ENCODE data around the gene R3HDM2. TPM values are rescaled to one million over a fixed set of nuclear protein-coding genes. Genes with fewer than 3 reads are reported as not detected.

The R3HDM2 gene
- total RNA-seq, 2 experiments from 2014 or later = 70.2 to 71.5 TPM

Other genes starting within 250 kb of the R3HDM2 start
- 1 to 10 TPM in 1 of 2 experiments, under 1 TPM in 1; 0.81 to 1.1 TPM for gene NXPH4, start 214.2 kb downstream of the R3HDM2 start, total RNA-seq
- 100 to 1,000 TPM; 224 to 244 TPM for gene SHMT2, start 201.3 kb downstream of the R3HDM2 start, total RNA-seq
- 1 to 10 TPM; 4.1 to 4.5 TPM for gene STAC3, start 179.9 kb downstream of the R3HDM2 start, total RNA-seq
- not detected for gene INHBC, start 3.7 kb upstream of the R3HDM2 start, total RNA-seq
- under 1 TPM in 1 of 2 experiments, not detected in 1; 0.08 TPM for gene INHBE, start 24.3 kb upstream of the R3HDM2 start, total RNA-seq
- gene GLI1, start 28.7 kb upstream of the R3HDM2 start, total RNA-seq = under 1 TPM; 0.30 to 0.48 TPM
- gene ARHGAP9, start 48.8 kb upstream of the R3HDM2 start, total RNA-seq = 100 to 1,000 TPM; 171 to 188 TPM
- gene MARS1, start 57.0 kb upstream of the R3HDM2 start, total RNA-seq = 100 to 1,000 TPM; 262 to 282 TPM
- 10 to 100 TPM; 19.1 to 22.7 TPM for gene DDIT3, start 89.5 kb upstream of the R3HDM2 start, total RNA-seq
- gene MBD6, start 91.8 kb upstream of the R3HDM2 start, total RNA-seq = 10 to 100 TPM; 71.7 to 73.4 TPM
- 10 to 100 TPM; 80.9 to 85.1 TPM for gene DCTN2, start 116.1 kb upstream of the R3HDM2 start, total RNA-seq
- gene KIF5A, start 119.0 kb upstream of the R3HDM2 start, total RNA-seq = 1 to 10 TPM in 1 of 2 experiments, under 1 TPM in 1; 0.93 to 1.0 TPM
- gene PIP4K2C, start 160.1 kb upstream of the R3HDM2 start, total RNA-seq = 10 to 100 TPM; 21.6 to 21.9 TPM
- gene DTX3, start 173.8 kb upstream of the R3HDM2 start, total RNA-seq = 10 to 100 TPM; 19.3 to 21.8 TPM
- gene ARHGEF25, start 180.4 kb upstream of the R3HDM2 start, total RNA-seq = under 1 TPM; 0.55 to 0.93 TPM
- 1 to 10 TPM; 1.4 to 1.8 TPM for gene B4GALNT1, start 202.2 kb upstream of the R3HDM2 start, total RNA-seq